B cell (primary cell): ENCODE measurements around the gene MPPED2. TPM values are rescaled to one million over a fixed set of nuclear protein-coding genes. Genes with fewer than 3 reads are reported as not detected.

Experiments used
- ATAC-seq: fragments of 200-7000 bp; cut with Tn5 transposase; one replicate; pipeline ENCODE4 v1.10.0; 2021; ENCODE audit warnings: low read depth, mild to moderate bottlenecking, moderate number of reproducible peaks, moderate library complexity
- CTCF ChIA-PET: fragments of 350-600 bp; sonication (Branson Sonifier 250); formaldehyde crosslinking; loops from one replicate; lab custom pipeline; 2021; ENCODE audit warnings: antibody characterized with exemption, inconsistent platforms; lab: Charles Lee
- POLR2A ChIA-PET: fragments of 350-600 bp; sonication (Branson Sonifier 250); formaldehyde crosslinking; loops from one replicate; lab custom pipeline; 2021; ENCODE audit warnings: antibody characterized with exemption; lab: Charles Lee
- DNase-seq: peaks from one replicate; pipeline ENCODE4 v3.0.0; 2013
- H2AFZ ChIP-seq: 2 replicates; pipeline ENCODE4 v1.6.1; 2012; ENCODE audit warnings: mild to moderate bottlenecking, low read depth, low read length; ENCODE audit not compliant: insufficient read depth, poor library complexity, severe bottlenecking
- H3K27ac ChIP-seq, 2 donors: 1 replicate in 1 of 2; 2 replicates in 1 of 2; pipeline ENCODE4 v1.5.1; 2012 to 2013; ENCODE audit warnings: low read length in 2 of 2, mild to moderate bottlenecking in 2 of 2, moderate library complexity in 1 of 2
- H3K27me3 ChIP-seq, 4 experiments: fragments of 200-600 bp in 1 of 4; sonication (generic) in 1 of 4; replicated peaks in 1 of 4; 1 replicate in 2 of 4; 2 replicates in 2 of 4; pipeline versions ENCODE4 v1.6.1 to v1.7.0; 2013 to 2016; ENCODE audit warnings: low read length in 3 of 4, mild to moderate bottlenecking in 2 of 4, mixed read lengths in 1 of 4, moderate library complexity in 1 of 4; ENCODE audit not compliant: insufficient read depth in 4 of 4, control insufficient read depth in 3 of 4; ENCODE audit errors: control extremely low read depth in 1 of 4
- H3K36me3 ChIP-seq, 2 experiments: replicated peaks in 1 of 2; 1 replicate in 1 of 2; 2 replicates in 1 of 2; pipeline versions ENCODE4 v1.6.1 to v1.7.1; 2013; ENCODE audit warnings: low read length in 1 of 2; ENCODE audit not compliant: insufficient read depth in 2 of 2, control insufficient read depth in 1 of 2; ENCODE audit errors: control extremely low read depth in 1 of 2, extremely low read depth in 1 of 2
- H3K4me1 ChIP-seq, 2 donors: fragments of 200-600 bp in 1 of 2; sonication (generic) in 1 of 2; 1 replicate in 1 of 2; 2 replicates in 1 of 2; pipeline versions ENCODE4 v1.5.1 to v1.6.1; 2013 to 2017; ENCODE audit warnings: low read length in 2 of 2; ENCODE audit not compliant: control insufficient read depth in 2 of 2, insufficient read depth in 2 of 2
- H3K4me2 ChIP-seq: replicated peaks from 2 replicates; pipeline ENCODE3; 2012; ENCODE audit warnings: mild to moderate bottlenecking, low read depth, low read length; ENCODE audit not compliant: poor library complexity, severe bottlenecking
- H3K4me3 ChIP-seq, 5 experiments: fragments of 200-600 bp in 1 of 5; sonication (generic) in 1 of 5; 1 replicate in 3 of 5; 2 replicates in 2 of 5; pipeline versions ENCODE4 v1.5.1 to v1.7.0; 2011 to 2016; ENCODE audit warnings: low read length in 4 of 5, mild to moderate bottlenecking in 4 of 5, low read depth in 2 of 5, control low read depth in 1 of 5, moderate library complexity in 1 of 5; ENCODE audit not compliant: insufficient read depth in 1 of 5; ENCODE audit errors: control extremely low read depth in 1 of 5, extremely low read depth in 1 of 5
- H3K79me2 ChIP-seq: fragments of 200-600 bp; sonication (generic); one replicate; pipeline ENCODE4 v1.6.0; 2016; ENCODE audit warnings: low read length; ENCODE audit not compliant: control insufficient read depth, insufficient read depth
- H3K9ac ChIP-seq: fragments of 200-600 bp; sonication (generic); 2 replicates; pipeline ENCODE4 v1.6.1; 2017; ENCODE audit warnings: mild to moderate bottlenecking, low read length, moderate library complexity
- H3K9me3 ChIP-seq, 3 donors: one replicate each; pipeline versions ENCODE4 v1.6.1 to v1.7.1; 2013; ENCODE audit warnings: low read length in 2 of 3; ENCODE audit not compliant: control insufficient read depth in 2 of 3, insufficient read depth in 1 of 3; ENCODE audit errors: control extremely low read depth in 1 of 3
- H4K20me1 ChIP-seq: 2 replicates; pipeline ENCODE4 v1.6.0; 2012; ENCODE audit warnings: mild to moderate bottlenecking, low read length; ENCODE audit not compliant: insufficient read depth, control insufficient read depth, poor library complexity, severe bottlenecking
- H3K27ac Mint-ChIP-seq: one replicate; pipeline ENCODE4 v1.8.0; 2021; ENCODE audit warnings: mixed read lengths
- H3K27me3 Mint-ChIP-seq: one replicate; pipeline ENCODE4 v1.8.0; 2021; ENCODE audit warnings: mixed read lengths
- H3K4me1 Mint-ChIP-seq: one replicate; pipeline ENCODE4 v1.8.0; 2021; ENCODE audit warnings: mixed read lengths
- H3K4me3 Mint-ChIP-seq: one replicate; pipeline ENCODE4 v1.8.0; 2021; ENCODE audit warnings: mixed read lengths
- H3K9me3 Mint-ChIP-seq: one replicate; pipeline ENCODE4 v1.8.0; 2022; ENCODE audit warnings: mixed read lengths; ENCODE audit not compliant: insufficient read depth
- EZH2 ChIP-seq: IDR thresholded peaks from 2 replicates; pipeline ENCODE4 v1.6.1; 2012; ENCODE audit warnings: borderline replicate concordance, low read depth, mild to moderate bottlenecking, moderate library complexity, low read length; ENCODE audit not compliant: insufficient read depth, poor library complexity, severe bottlenecking
- WGBS: methylation state at CpG from one replicate; pipeline ENCODE4 v1.1.5; 2013; ENCODE audit warnings: missing lambda C conversion rate; ENCODE audit not compliant: insufficient coverage; 5-methylcytosine and 5-hydroxymethylcytosine counted together
- intact Hi-C: fragments of 100-400 bp; cut with micrococcal nuclease; formaldehyde crosslinking; loops from one replicate; pipeline ENCODE4 v1.10.0; 2022
- polyA plus RNA-seq: library from polyadenylated mRNA; depleted of rRNA; stranded (reverse); fragments of >200 nt; gene quantifications from 2 replicates; pipeline ENCODE4 v1.2.3, GENCODE V29; 2012
- total RNA-seq, 2 donors: library from RNA; stranded (reverse); fragments of 120-200 nt in 1 of 2; gene quantifications; 1 replicate in 1 of 2; 2 replicates in 1 of 2; pipeline versions ENCODE4 v1.2.3 to v1.2.4, GENCODE V29; 2013 to 2022
- TF ChIP-seq, protein P1 (sequence below): fragments of 200-600 bp; IDR thresholded peaks from one replicate; pipeline ENCODE4 v1.8.0; 2022; ENCODE audit warnings: antibody characterized with exemption, mild to moderate bottlenecking

Gene MPPED2
- total and polyA plus RNA-seq, 2 donors (not counting 1 experiment from before 2014, with no cell fraction given): 0.70 to 1.1 TPM

DNA sequence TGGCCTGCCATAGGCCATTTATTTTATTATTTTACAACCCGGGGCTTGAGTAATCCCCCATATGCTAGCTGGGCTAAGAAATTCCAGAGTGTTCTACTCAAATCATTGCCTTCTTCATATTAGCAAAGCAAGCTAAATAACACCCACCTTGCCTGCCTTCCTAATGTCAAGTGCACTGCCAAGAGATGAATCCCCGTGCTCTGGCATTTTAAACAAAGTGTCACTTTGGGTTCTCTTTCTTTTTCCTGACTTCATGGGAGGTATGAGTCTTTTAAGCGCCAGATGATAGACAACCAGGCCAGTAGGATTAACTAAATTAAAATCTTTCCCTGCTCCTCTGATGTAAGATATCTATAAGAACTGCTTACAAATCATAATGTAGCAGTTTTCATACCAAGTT is 4.5 kb downstream of the MPPED2 start:
- Mint-ChIP-seq H3K4me1 (peaks cover 6% of the 10 kb centered on the region), H3K27ac (no peak overlapping the region), H3K27me3 (peaks cover 32% of the 10 kb centered on the region), H3K9me3 (no peaks in the 10 kb centered on the region), H3K4me3 (no peak overlapping the region)
- H3K9me3 ChIP-seq: peaks cover 0 to 10% (median 1%) of the 10 kb centered on the region in 3 donors
- peaks cover 9 to 12% of the 10 kb centered on the region in 2 donors for H3K4me1 ChIP-seq
- no peaks in the 10 kb centered on the region for H4K20me1 ChIP-seq
- peak overlapping the region; percentile 3 for H2AFZ ChIP-seq
- DNase-seq (no peak), ATAC-seq (no peak)
- H3K9ac ChIP-seq: no peak overlapping the region
- peaks cover 0 to 22% (median 6%) of the 10 kb centered on the region in 4 experiments for H3K27me3 ChIP-seq
- H3K36me3 ChIP-seq: no peaks in the 10 kb centered on the region
- no peaks in the 10 kb centered on the region for H3K79me2 ChIP-seq
- intact Hi-C loops: no loop called here
- H3K4me3 ChIP-seq: no peak overlapping the region
- ChIA-PET CTCF (no interaction called here), POLR2A (no interaction called here)
- 100% methylated on average over 1 of the region's 3 CpGs for WGBS
- TF ChIP-seq, protein P1, sequence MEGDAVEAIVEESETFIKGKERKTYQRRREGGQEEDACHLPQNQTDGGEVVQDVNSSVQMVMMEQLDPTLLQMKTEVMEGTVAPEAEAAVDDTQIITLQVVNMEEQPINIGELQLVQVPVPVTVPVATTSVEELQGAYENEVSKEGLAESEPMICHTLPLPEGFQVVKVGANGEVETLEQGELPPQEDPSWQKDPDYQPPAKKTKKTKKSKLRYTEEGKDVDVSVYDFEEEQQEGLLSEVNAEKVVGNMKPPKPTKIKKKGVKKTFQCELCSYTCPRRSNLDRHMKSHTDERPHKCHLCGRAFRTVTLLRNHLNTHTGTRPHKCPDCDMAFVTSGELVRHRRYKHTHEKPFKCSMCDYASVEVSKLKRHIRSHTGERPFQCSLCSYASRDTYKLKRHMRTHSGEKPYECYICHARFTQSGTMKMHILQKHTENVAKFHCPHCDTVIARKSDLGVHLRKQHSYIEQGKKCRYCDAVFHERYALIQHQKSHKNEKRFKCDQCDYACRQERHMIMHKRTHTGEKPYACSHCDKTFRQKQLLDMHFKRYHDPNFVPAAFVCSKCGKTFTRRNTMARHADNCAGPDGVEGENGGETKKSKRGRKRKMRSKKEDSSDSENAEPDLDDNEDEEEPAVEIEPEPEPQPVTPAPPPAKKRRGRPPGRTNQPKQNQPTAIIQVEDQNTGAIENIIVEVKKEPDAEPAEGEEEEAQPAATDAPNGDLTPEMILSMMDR: no peak
- TF ChIP-seq EZH2: no peak
- H3K27ac ChIP-seq: no peak overlapping the region
- no peak overlapping the region for H3K4me2 ChIP-seq

DNA sequence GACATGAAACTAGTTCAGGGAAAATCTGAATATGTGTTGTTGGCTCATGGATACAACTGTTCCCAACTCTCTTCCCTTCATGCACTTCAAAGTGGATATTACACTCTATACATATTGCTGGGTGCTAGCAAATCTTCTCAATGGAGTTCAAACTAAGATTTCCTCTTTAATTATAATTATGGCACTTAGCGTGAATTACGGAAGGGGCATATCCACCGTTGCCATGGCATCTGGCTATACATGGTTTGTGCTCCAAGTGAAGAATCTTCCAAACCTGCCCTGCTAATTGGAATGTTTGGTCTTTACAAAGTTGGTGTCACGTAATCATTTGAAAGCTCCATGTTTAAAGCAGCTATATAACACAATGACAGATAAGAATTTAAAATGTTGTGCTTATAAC is 5.6 kb downstream of the MPPED2 start:
- CTCF ChIA-PET: no interaction called here

More for the DNA sequence above, 5.6 kb downstream of the MPPED2 start:
- Histone ChIP-seq H2AFZ (no peak overlapping the region), H3K4me1 (peaks cover 6 to 8% of the 10 kb centered on the region in 2 donors), H3K27ac (no peak overlapping the region), H3K27me3 (peaks cover 0 to 18% (median 6%) of the 10 kb centered on the region in 4 experiments), H3K36me3 (no peaks in the 10 kb centered on the region), H3K4me2 (no peak overlapping the region), H3K9ac (no peak overlapping the region), H3K4me3 (no peak overlapping the region), H3K9me3 (peaks cover 0 to 10% (median 1%) of the 10 kb centered on the region in 3 donors), H4K20me1 (no peaks in the 10 kb centered on the region), H3K79me2 (no peaks in the 10 kb centered on the region)
- H3K9me3 Mint-ChIP-seq: no peaks in the 10 kb centered on the region
- H3K4me1 Mint-ChIP-seq: peaks cover 6% of the 10 kb centered on the region
- intact Hi-C loops: no loop called here
- no CpG with 5 or more reads among the region's 4 CpGs for WGBS
- H3K27ac Mint-ChIP-seq: no peak overlapping the region
- peaks cover 31% of the 10 kb centered on the region for H3K27me3 Mint-ChIP-seq
- ATAC-seq (no peak), DNase-seq (no peak)
- POLR2A ChIA-PET: no interaction called here
- H3K4me3 Mint-ChIP-seq: no peak overlapping the region
- TF ChIP-seq EZH2: no peak
- TF ChIP-seq, protein P1: no peak
